GM21423 (cell line): ENCODE measurements around the gene USP24.

Experiments
- ATAC-seq: cut with Tn5 transposase; IDR thresholded peaks from one replicate; pipeline ENCODE4 v1.9.1; 2021; ENCODE audit warnings: mild to moderate bottlenecking, moderate library complexity; ENCODE audit not compliant: unreplicated experiment

Gene USP24

DNA sequence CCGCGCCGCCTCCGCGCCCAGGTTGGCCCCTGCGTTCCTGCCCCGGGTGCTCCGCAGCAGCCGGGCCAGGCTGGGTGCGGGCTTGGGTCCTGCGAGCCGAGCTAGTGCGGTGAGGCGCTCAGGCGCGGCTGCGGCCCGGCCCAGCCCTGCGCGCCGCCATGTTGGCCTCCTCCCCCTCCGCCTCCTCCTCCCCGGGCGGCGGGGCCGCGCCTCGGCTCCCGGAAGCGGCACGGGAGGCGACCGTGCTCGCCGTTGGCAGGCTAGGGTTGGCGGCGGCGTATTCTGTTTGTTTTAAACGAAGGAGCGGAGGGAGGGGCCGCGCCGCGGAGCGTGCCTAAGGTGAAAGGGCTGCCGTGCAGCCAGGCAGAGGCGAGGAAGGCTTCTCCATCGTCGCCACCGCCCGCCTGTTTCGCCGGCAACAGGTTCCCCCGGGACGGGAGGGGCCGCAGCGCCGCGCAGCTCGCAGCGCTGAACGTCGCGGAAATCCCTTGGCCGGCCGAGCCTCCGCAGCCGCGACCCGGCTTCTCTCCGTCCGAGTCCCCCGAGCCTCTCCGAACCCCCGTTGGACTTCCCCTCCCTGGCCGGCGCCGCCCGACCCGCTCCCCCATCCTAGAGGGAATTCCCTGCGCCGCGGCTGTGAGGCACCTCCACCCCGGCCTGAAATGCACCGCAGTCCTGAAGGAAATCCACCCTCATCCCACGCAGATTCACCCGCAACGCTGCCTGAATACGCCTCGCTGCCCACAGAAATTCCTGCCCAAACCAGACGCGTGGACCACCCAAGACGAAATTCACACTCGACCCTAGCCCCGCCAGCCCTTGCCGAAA, at the start of gene USP24:
Gene USP24 (minus strand): TSS at position 171 of the 828 bp plus-strand sequence. CDS start 251 bp downstream, outside the sequence.
- peak; percentile 71 for ATAC-seq

GRCh38 chr1:55262822-55263221, 47.7 kb upstream of the USP24 start:
- no peak for ATAC-seq

DNA sequence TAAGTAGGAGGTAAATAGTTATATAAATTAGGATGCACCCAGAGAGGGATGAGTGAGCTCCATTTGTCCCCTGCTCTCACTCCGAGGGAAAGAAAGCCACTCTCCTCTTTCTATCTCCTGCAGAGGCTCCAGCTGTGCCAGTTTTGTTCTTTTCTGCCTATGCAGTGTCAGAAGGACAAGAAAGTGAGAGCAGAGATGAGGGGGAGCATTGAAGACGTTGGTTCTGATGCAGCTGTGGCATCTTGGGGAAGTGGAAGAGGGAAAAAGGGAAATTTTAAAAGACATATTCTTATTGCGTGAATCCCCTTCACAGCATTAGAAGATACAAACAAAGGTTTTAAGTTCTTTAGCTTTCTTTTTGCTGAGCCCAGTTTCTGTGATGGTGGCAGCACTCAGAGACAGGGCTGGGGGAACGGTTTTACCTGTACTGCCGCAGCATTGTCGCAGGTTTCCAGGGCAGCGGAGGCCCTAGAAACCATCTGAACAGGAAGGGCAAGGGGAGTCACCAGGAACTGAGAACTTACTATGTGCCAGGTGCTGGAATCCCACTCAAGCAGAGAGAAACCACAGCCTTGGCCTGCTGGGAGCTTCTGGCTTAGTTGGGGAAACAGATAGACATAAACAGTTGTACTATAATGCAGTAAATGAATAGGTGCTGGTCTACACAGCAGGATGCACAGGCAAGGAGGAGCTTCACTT, 44.9 kb upstream of the USP24 start:
- ATAC-seq, result peak; percentile 65

GRCh38 chr1:55257958-55258357, 42.8 kb upstream of the USP24 start:
- peak; percentile 38 for ATAC-seq

DNA sequence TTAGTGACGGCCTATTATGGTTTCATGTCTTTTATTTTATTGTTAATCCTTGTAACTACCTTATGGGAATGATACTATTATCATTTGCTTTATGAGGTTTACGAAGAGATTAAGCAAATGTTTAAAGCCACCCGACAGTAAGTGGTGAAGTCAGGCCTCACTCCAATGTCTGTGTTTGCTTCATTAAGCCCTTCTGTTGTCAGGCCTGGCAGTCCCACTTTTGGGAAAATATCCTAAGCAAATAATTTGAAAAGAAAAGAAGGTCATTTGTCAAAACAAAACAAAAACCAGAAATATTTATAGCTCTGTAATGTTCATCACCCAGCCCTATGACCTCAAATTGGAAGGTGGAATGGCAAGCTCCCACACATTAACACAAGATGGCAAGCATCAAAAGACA, 40.7 kb upstream of the USP24 start:
- no peak for ATAC-seq

DNA sequence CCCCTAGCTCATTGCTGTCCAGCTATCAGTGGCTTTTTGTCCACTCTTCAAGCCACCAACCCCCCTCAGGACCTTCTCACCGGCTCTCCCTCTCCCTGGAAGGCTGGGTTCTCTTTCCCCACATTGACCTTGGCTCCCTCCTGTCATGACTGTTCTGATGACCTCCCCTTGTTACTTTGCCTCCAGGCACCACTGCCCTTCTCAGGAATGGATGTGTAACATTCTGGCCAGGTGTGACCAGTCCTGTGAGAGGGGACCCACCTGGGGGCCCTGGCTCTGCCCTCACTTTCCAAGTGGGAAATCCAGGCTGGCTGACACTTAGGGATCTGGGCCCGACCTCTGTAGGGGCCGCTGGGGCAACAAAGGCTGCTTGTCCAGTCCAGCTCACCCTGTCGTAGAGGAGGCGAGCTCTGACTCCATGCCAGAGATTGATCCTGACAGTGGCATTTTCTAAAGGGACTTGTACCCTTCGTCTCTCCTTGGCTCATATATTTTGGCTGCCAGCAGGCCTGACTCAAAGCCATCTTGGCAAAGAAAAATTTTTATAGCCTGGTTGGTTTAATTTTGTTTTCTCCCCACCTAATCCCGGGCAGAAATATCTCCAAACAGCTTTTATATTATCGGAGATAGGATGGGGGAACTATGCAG, 37.9 kb upstream of the USP24 start:
- ATAC-seq, result no peak

DNA sequence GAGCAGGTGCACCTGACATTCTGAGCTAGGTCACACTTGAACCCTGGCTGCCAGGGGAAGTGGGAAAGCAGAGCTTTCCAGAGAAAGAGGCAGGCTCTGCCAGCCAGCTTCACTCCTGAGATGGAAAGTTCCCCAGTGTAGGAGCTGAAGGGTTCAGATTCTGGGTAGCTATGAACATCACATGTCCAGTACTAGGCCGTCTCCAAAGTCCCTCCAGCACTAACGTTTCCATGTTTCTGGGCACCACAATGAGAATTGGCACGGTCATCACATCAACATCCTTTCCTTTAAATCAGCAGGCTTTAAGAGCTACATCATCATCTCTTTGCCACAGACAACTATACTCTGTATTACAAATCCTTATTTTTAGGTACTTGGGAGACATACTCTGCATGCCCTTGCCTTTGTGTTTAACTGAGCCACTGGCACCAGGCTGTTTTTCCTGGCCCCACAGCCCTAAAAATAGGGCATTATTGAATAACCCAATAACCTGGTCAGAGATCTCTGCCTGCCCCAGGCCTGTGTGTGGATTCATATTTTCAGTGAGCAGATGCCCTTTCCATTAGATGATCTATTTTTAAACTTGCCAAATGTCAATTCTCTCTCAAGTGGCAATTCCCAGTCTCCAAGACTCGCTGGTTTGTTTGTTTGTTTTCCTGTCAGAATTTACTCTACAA, 35.4 kb upstream of the USP24 start:
- ATAC-seq, result no peak

GRCh38 chr1:55249646-55250398, 34.7 kb upstream of the USP24 start:
- no peak for ATAC-seq

DNA sequence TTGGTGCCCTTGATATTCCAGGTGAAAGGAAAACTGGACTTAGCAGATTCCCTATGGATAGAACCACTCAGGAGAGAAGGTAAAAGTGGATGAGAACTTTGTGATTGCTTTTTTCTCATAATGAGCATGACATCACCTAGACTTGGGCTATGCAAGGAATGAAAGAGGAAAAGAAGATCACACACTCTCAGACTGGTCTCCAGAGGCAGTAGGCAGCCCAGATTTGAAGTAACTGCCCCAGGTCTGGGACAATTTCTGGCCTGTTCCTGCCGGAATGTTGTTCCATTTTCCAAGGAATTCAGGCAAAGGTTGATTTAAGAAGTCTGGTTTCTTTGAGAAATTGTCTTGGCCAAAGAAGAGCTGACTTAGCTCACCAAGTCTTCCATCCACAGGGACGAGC, 31.7 kb upstream of the USP24 start:
- ATAC-seq, result no peak

GRCh38 chr1:55246331-55246730, 31.2 kb upstream of the USP24 start:
- ATAC-seq, result no peak

GRCh38 chr1:55245781-55246180, 30.6 kb upstream of the USP24 start:
- no peak for ATAC-seq

DNA sequence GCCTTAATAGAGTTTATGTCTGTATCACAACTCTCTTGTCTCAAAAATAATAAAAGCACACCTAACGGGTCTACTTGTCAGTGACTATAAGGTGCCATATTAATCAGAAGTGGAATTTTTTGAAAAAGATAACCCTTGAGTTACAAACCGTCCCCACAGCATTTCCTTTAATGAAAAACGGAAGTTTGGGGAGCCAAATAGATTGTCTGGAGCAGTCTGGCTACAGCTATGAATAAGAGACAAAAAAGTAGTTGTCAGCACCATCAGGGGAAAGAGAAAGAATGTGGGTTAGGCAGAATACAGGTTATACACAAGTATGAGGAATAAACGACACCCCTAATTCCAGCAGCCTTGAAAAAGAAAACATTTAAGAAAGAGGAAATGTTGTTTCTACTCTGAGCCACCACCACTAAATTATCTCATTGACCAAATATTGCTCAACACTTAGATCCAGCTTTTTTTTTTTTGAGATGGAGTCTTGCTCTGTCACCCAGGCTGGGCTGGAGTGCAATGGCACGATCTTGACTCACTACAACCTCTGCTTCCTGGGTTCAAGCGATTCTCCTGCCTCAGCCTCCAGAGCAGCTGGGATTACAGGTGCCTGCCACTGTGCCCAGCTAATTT, 29.4 kb upstream of the USP24 start:
- no peak for ATAC-seq

- ATAC-seq, result no peak
Measured at GRCh38 chr1:55243655-55244054, 28.5 kb upstream of the USP24 start.

DNA sequence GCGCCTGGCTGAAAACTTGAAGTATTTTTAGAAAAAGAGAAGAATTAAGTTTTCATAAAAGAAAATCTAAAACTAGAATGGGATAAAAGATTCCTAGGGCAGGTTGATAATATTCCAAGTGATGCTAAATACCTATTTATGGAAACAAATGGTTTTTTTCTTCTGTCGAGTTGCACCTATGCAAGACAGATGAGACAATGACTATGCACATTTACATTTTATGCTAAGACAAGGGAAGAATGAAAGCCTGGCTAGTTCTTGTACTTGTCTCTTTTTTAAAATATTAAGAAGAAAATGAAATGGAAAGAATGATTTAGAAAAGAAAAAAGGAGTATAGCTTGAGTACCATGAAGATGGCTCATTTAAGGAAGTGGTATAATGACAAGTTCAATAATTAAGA, 24.4 kb upstream of the USP24 start:
- no peak for ATAC-seq

DNA sequence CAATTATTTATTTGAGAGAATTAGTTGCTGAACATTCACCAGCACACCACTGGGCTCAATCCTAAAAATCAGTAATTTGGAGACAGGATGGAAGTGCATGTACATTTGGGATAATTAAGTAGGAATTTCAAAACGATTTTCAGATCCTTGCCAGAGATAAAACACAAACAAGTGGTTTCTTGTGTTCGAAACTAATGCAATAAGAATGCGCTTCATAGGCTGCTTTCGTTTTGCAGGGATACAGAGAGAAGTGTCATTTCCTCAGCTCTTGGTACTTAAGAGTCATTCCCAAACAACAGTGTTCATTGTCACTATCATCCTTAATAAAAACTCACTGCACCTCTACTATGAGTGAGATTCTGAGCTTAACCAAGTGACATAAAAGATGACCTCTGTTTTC, 20.6 kb upstream of the USP24 start:
- no peak for ATAC-seq

DNA sequence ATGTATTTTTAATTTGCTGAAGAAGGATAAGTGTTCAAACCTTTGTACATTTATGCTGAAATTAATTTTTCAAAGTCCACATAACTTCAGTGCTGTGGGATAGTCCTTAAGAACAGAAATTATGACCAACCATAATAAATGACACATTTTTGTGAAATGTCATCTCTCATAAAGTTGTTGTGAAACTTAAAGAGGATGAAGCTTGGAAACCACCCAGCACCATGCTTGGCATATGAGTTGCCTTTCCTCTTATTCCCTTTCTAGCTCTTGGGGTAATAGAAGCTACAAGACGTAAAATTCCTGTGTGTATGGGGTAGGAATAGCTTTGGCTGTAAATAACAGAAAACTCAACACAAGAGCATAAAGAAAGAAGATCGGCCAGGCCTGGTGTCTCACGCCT, 18.9 kb upstream of the USP24 start:
- no peak for ATAC-seq

- no peak for ATAC-seq
Measured at GRCh38 chr1:55233145-55233777, 18.1 kb upstream of the USP24 start.

- ATAC-seq, result no peak
Measured at GRCh38 chr1:55232448-55233144, 17.4 kb upstream of the USP24 start.

DNA sequence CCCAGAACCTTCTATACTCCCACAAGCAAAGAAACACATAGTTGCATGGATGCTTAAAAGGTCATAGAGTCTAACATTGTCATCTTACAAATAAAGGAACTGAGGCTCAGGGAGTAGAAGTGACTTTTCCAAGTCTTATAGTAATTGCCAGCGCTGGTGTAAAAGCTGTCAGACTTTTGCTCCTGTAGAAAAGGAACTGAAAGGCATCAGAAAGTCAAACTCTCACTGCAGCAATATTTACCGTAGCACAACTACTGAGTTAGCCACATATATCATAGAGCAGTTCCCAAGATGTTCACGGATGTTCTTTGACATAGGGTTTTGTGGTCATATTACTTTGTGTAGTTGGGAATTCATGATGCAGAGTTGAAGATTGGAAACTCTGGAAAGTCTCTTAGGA, 16.6 kb upstream of the USP24 start:
- ATAC-seq, result no peak
